Fibroblast of mammary gland (primary cell): ENCODE data around the gene CRABP1.

Experiments
- DNase-seq: peaks from one replicate; pipeline ENCODE4 v3.0.0-alpha.2; 2010; ENCODE audit warnings: low read depth
- H3K4me3 ChIP-seq: 2 replicates; pipeline ENCODE4 v1.5.1; 2011; ENCODE audit warnings: low read depth, mild to moderate bottlenecking, low read length, moderate library complexity; ENCODE audit not compliant: control insufficient read depth
- TF ChIP-seq, protein P1 (sequence below): conservative IDR thresholded peaks from 2 replicates; pipeline ENCODE4 v1.5.1; 2011; ENCODE audit warnings: low read depth, low read length, inconsistent platforms; ENCODE audit not compliant: control insufficient read depth, insufficient read depth

CRABP1 gene

GRCh38 chr15:78362716-78363380, 22.7 kb downstream of the CRABP1 start:
- no peak for DNase-seq
- TF ChIP-seq, protein P1, sequence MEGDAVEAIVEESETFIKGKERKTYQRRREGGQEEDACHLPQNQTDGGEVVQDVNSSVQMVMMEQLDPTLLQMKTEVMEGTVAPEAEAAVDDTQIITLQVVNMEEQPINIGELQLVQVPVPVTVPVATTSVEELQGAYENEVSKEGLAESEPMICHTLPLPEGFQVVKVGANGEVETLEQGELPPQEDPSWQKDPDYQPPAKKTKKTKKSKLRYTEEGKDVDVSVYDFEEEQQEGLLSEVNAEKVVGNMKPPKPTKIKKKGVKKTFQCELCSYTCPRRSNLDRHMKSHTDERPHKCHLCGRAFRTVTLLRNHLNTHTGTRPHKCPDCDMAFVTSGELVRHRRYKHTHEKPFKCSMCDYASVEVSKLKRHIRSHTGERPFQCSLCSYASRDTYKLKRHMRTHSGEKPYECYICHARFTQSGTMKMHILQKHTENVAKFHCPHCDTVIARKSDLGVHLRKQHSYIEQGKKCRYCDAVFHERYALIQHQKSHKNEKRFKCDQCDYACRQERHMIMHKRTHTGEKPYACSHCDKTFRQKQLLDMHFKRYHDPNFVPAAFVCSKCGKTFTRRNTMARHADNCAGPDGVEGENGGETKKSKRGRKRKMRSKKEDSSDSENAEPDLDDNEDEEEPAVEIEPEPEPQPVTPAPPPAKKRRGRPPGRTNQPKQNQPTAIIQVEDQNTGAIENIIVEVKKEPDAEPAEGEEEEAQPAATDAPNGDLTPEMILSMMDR, result no peak

DNA sequence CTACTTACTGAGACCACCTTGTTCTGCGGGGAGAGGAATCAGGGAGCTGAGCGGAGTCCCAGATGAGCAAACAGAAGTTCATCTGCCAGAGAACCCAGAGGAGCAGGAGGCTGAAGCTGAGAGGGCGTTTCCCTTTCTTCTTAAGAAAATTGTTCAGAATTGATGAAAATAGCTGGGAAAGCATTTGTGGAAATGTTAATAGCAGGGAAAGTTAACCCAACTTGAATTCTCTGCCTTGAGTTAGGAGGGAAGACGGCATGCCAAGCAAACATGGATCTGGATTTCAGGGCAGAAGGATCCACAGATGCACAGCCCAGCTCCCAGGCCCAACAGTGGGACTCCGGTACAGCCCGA, 23.2 kb downstream of the CRABP1 start:
- no peak for DNase-seq
- H3K4me3 ChIP-seq, result no peak overlapping the region
- TF ChIP-seq, protein P1, result no peak

More at GRCh38 chr15:78362716-78363380, 22.7 kb downstream of the CRABP1 start:
- no peak overlapping the region for H3K4me3 ChIP-seq

- TF ChIP-seq, protein P1, result no peak
- H3K4me3 ChIP-seq, result no peak overlapping the region
- peak; percentile 14 for DNase-seq
Measured at GRCh38 chr15:78364233-78364632, 24.1 kb downstream of the CRABP1 start.

DNA sequence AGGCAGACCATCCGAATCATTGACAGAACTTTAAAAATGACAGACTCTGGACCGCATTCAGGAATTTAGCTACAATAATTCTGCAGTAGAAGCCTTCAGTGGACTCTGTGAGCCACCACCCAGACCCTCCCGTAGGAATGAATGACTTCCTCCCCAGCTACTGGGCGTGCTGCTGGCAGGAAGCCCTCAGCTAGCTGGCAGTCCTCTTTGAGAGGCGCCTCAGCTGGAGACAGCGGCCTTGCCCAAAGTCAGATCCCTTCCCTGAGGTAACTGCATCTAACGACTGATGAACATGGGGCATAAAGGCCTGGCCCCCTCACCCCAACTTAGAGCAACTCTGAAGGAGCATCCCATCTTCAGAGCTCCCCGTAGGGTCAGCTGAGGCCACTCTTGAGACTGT, 25.8 kb downstream of the CRABP1 start:
- no peak for DNase-seq
- TF ChIP-seq, protein P1, result no peak
- no peak overlapping the region for H3K4me3 ChIP-seq

DNA sequence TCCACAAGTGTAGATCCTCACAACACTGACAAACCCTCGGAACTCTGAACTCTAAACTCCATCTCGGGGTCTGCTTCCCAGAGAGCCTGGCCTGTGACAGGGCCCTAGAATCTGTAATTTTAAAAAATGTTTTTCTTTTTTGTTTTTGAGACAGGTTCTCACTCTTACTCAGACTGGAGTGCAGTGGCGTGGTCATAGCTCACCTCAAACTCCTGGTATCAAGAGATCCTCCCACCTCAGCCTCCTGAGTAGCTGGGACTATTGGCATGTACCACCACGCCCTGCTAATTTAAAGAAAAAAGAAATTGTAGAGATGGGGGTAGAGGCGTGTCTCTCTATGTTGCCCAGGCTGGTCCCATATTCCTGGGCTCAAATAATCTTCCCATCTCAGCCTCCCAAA, 26.2 kb downstream of the CRABP1 start:
- TF ChIP-seq, protein P1, result no peak

GRCh38 chr15:78368651-78369050, 28.5 kb downstream of the CRABP1 start:
- no peak for DNase-seq
- TF ChIP-seq, protein P1, result no peak

More for the DNA sequence above, 26.2 kb downstream of the CRABP1 start:
- no peak overlapping the region for H3K4me3 ChIP-seq
- no peak for DNase-seq

GRCh38 chr15:78369161-78369560, 29.0 kb downstream of the CRABP1 start:
- no peak for DNase-seq
- TF ChIP-seq, protein P1, result no peak
- no peak overlapping the region for H3K4me3 ChIP-seq

More at GRCh38 chr15:78368651-78369050, 28.5 kb downstream of the CRABP1 start:
- H3K4me3 ChIP-seq, result no peak overlapping the region
